LNCAP (cell line): ENCODE results near the gene SIVA1.

ENCODE experiments used
- CTCF ChIP-seq: fragments of 450-650 bp; IDR thresholded peaks from 2 replicates; pipeline ENCODE4 v1.5.1; 2017; ENCODE audit warnings: mild to moderate bottlenecking

Gene SIVA1

GRCh38 chr14:104782086-104782807 lies 29.3 kb downstream of the SIVA1 start:
- no peak for TF ChIP-seq CTCF

GRCh38 chr14:104782808-104783139 lies 29.8 kb downstream of the SIVA1 start:
- no peak for TF ChIP-seq CTCF

- TF ChIP-seq CTCF: no peak
These were observed 30.7 kb downstream of the SIVA1 start for GRCh38 chr14:104783484-104784217.

GRCh38 chr14:104784218-104784568 lies 31.2 kb downstream of the SIVA1 start:
- no peak for TF ChIP-seq CTCF

GRCh38 chr14:104784846-104785707 lies 32.1 kb downstream of the SIVA1 start:
- no peak for TF ChIP-seq CTCF

- TF ChIP-seq CTCF: no peak
These were observed 32.7 kb downstream of the SIVA1 start for GRCh38 chr14:104785708-104786080.

GRCh38 chr14:104786091-104786586 lies 33.2 kb downstream of the SIVA1 start:
- TF ChIP-seq CTCF: no peak
